ENCODE measurements around the gene C20orf204. TPM values are rescaled to one million over a fixed set of nuclear protein-coding genes. Genes with fewer than 3 reads are reported as not detected.

C20orf204 gene
- polyA plus RNA-seq, 12 donors, result 0.50 to 4.1 (median 0.78) TPM; not detected in 1

DNA sequence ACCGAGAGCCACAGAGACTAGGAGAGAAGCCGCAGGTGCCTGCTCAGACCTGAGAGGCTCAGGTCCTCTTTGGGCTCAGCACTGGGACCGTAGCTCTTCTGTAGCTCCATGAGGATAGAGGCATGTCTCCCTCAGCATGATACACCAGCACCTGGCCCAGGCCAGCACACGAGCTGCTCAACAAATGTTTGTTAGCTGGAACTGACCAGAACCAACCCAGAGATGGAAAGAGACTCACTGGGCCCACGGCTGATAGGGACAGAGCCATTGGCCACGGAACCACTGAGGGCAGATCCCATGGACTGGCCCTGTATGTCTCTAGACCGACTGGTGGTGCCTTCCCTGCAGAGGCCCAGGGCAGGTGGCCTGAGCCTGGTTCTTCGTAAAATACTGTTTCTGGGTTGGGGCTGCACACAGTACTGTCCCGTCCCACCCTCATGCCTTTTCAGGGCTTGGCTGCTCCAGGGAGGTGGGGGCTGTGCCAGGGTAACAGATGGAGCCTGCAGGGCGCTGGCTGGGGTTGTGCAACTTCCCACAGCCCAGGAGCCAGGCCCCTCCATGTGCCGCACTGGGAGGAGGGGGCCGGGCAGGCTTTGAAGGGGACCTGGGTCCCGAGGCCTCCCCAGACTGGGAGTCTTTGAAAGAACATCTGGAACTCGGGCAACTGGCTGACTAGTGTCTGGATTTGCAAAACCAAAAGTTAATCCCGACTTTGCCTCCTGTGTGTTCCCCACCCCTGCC lies 5.2 kb downstream of the C20orf204 start:
- no peak for DNase-seq

DNA sequence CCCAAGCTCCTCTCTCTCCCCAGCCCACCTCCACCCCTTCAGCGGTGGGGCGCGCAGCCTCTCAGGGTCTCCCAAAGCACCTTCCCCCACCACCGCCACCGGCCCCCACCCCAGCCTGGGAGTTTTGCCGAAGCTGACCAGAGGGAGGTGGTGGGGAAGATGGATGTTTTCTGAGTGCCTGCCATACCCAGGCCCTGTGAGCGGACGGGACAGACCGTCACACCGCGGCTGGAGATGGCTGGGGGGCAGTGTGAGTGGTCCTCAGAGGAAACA lies 5.7 kb downstream of the C20orf204 start:
- no peak for DNase-seq

DNA sequence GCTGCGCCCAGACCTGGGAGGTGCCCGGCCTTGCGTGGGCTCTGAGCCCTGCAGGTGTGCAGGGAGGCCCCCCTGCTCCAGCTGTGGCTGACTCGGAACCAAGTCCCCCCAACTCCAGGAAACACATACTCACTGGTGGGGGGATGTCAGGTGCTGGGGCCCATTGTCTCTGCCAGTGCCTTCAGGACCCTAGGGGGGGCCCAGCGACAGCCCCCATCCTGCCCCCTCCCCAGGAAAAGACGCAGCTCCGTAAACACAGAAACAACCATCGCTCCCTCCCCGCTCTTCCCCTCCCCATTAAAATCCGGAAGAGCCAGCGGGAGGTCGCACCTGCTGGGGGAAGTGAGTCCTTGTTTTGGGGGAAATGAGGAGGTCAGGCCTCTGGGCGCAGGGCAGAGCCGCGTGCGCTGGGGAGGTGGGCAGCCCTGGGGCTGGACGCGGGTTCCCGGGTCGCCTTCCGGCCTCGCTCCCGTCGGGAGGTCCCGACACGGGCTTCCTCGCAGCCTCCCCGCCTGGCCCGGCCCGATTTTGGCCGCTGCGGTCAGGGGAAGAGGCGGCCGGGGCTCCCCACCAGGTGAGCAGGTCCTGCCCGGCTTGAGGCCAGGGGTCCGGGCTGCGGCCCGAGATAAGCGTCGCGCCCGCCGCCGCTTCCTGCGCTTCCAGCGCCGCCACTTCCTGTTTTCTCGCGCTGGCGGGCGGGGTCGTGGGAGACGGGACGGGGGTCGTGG lies 6.2 kb downstream of the C20orf204 start:
- no peak for DNase-seq

DNA sequence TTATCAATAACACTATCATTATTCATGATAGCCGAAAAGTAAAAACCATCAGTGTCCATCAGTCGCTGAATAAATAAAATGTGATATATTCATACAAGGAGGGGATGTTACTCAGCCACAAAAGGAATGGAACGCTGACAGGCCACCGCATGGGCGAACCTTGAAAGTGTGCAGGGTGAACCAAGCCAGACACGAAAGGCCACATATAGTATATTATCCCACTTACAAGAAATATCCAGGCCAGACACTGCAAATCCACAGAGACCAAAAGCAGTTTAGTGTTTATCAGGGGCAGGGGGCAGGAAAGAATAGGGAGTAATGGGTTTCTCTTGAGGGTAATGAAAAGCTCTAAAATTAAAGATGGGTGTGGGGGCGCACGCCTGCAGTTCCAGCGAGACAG lies 7.8 kb downstream of the C20orf204 start:
- DNase-seq, result no peak

DNA sequence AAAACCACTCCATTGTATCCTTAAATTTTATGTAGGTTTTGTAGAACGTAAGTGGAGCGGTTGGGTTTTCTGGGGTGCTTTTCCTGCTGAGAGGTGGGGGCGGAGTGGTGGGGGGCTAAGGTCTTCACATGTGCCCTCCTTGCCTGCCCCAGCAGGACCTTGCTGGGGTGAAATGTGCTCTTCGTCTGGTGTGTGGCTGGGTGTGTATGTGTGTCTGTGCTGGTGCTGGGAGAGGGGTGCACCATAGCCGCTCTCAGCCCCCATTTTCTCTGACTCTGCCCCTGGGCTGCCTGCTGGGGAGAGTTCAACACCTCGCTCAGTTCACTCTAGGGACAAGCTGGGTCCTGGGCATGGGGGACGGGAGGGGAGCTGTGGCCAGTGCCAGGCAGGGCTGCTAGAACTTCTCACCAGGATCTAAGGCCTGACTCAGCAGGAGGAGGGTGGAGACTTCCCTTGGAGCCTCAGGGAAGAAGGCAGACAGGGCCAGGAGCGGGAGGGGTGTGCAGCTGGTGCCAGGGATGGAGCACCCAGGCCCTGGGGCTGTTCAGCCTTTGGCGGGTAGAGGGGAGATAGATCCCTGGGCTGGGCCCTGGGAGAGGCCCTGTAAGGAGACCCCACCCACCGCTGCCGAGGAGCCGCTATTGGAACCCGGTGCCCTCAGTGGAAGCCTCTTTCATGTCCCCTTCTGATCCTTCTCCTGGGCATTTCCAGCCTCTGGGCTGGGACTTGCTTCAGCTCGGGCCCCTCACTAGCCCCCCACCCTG lies 8.7 kb downstream of the C20orf204 start:
- no peak for DNase-seq

DNA sequence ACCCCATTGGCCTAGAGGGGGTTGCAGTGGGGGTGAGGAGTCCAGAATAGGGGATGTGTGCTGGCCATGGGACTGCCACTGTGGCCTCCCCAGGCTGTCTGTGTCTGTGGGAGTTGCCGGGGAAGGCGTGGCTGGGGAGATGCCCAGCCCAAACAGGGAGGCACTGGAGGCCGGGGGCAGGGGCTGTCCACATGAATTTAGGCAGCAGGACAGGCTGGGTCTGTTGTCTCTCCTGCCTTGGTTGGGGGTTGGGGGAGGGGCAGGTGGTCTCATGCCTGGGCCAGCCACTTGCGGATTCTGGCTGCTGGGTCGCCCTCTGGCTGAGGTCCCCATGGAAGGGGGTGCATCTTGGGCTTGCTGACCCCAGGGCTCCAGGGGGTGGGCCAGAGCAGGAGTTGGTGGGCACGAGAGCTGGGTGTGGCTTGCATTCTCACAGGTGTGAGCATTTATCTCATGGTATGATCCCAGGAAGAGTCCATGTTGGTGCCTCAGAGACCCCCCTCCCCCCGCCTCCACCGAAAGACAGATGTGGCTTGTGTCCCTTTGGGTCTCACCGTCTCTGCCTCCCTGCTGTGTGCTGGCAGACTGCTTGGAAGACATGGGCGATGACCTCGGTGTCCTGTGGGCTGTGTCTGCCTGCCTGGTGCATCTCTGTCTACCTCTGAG lies 9.5 kb downstream of the C20orf204 start:
- DNase-seq, result no peak

DNA sequence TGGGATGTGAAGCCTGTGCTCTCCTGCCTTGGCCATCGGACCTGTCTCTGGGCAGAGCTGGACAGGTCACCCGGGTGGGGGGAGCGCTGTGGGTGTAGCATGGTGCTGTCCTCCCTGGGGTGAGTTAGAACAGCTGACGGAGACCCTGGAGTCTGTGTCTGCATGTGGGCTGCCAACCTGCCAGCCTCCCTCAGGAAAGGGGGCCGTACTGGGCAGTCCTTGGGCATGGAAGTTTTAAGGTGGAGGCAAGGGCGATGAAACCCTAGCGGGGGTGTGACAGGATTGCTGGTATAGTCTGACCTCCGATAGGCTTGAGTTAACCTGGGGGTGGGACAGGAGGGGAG lies 11.0 kb downstream of the C20orf204 start:
- DNase-seq, result no peak

DNA sequence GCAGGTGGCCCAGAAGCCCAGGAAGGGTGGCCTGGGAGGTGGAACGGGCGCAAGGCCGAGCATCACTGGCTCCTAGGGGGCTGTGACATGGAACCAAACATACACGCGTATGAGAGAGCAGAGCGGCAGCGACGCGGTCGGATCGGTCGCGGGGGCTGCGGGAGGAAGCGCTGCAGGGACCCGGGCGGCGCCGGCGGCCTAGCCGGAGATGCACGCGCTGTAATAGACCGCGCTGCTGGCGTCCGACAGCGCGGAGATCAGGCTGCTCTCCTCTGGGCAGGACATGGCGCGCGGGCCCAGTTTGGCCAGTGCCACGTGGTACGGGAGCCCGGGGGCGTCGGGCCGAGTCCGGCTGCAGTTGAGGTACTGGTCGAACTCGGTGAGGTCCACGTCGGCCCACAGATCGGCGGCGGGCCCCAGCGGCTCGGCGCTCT lies 12.0 kb downstream of the C20orf204 start:
- no peak for DNase-seq

DNA sequence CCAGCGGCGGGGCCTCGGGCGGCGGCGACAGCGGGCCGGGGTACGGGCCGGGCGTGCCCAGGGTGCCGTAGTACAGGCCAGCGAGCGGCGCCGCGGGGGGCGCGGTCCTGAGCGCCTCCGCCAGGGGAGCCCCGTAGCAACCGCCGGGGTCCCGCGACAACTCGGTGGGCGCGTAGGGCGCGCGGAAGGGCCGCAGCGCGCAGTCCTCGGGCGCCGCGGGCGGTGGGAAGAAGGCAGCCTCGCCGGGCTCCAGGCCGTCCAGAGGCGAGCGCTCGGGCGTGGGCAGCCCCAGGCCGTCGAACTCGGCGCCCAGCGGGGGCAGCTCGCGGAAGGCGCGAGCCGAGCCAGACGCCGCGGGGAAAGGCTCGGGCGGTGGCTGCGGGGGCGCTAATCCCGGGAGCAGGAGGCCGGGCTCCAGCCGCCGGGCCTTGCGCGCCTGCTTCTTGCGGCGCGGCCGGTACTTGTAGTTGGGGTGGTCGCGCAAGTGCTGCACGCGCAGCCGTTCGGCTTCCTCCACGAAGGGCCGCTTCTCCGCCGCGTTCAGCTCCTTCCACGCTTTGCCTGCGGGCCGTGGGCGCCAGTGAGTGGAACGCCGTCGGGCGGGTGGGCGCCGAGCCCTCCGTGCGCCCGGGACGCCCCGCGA lies 12.5 kb downstream of the C20orf204 start:
- DNase-seq, result no peak

DNA sequence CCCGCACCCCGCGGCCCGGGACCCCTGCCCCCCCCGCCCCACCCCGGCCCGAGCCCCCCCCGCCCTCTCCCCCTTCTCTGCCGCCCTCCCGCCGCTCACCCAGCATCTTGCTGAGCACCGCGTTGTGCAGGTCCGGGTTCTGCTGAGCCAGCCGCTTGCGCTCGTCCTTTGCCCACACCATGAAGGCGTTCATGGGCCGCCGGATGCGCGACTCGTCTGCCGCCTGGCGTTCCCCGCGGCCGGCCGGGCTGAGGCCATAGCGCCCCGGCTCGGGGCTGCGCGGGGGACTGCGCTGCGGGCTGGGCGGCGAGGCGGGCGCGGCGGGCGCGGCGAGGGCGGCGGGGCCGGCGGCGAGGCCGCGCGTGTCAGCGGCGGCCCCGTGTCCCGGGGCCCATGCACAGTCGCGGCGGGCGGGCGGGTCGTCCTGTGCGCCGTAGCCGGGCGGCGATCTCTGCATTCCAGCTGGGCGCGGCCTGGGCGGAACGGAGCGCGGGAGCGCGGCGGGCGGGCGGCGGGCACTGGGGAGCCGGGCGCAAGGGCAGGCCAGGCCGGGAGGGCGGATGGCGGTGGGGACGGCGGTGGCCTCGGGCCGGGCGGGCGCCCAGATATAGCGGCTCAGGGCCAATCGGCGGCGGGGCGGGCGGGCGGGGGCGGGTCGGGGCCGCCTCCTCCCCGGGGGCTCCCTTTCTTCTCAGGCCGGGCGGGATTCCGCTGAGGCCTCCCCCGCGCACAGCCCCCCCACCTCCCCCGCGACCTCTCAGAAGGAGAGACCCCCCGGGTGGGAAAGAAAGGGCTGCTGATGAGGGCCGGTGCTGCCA lies 13.3 kb downstream of the C20orf204 start, which contains the start of gene SOX18:
Gene SOX18 (minus strand): TSS at position 580 of the 818 bp plus-strand sequence. CDS start 123 bp downstream, at position 457.
- no peak for DNase-seq

DNA sequence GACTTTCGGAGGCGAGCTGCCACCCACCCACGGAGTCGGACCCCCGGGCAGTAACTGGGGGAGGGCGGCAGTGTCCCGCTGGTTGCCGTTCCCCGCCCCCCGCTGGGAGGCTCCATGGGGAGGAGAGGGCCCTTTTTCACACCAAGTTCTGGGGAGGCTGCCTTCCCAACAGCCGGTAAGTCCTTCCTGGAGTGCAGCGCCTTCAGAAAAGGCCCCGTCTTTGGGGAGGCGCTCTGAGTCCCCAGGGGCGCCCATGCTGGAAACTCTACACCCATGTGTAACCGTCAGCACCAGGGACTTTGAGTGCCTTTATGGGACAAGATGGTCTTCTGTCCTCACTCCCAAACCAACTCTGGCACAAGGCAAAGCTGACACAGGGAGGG lies 13.9 kb downstream of the C20orf204 start:
- DNase-seq, result no peak

DNA sequence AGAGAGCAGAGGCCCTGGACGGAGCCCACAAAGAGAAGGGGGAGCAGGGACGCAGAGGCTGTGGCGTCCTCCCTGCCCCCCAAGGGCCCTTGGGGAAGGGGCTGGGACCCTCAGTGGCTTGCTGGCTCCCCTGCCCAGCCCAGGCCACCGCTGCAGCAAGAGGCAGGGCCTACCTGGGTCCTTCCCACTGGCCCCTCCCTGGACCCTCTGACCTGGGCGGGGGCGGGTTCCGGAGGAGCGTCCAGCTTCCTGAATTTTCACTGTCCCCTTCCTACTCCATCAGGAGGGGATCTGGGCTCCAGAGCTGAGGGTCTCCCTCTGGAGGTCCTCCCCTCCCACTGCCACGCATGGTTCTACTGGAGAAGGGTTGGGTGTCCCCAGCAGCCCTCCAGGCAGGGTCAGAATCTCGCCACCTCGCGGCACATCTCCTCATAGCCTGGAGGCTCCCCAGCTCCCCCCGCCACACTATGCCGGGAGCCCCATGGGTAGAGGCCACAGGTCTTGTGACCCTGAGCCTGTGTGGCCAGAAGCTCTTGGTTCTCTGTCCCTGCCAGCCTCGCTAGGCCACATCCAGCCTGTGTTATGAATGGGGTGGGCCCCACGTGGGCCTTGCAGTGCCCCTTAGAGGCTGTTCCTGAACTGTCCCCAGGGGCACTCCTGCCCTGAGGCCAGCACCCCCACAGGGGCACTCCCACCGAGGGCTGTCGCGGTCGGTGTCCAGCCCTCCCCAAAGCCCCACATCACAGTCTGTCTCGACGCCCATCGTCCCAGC lies 14.5 kb downstream of the C20orf204 start:
- DNase-seq, result no peak

DNA sequence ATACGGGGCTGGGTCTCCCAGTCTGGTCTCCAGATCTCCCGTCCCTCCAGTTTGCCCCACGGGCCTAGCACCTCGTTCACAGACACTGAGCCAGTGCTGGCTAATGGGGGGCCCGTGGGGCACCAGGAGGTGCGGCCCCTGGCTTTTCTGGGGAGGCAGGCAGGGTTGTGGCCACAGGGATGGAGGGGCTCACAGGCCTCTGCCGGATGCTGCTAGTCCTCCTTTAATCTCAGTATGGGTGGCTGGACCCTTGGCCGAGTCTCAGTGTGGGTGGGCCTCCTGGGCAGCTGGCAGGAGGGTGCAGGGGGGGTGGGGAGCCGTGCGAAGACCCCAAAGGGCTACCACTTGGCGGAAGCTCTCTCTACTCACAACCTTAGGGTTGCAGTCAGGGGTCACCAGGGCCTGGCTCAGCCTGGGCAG lies 15.1 kb downstream of the C20orf204 start:
- DNase-seq, result no peak

DNA sequence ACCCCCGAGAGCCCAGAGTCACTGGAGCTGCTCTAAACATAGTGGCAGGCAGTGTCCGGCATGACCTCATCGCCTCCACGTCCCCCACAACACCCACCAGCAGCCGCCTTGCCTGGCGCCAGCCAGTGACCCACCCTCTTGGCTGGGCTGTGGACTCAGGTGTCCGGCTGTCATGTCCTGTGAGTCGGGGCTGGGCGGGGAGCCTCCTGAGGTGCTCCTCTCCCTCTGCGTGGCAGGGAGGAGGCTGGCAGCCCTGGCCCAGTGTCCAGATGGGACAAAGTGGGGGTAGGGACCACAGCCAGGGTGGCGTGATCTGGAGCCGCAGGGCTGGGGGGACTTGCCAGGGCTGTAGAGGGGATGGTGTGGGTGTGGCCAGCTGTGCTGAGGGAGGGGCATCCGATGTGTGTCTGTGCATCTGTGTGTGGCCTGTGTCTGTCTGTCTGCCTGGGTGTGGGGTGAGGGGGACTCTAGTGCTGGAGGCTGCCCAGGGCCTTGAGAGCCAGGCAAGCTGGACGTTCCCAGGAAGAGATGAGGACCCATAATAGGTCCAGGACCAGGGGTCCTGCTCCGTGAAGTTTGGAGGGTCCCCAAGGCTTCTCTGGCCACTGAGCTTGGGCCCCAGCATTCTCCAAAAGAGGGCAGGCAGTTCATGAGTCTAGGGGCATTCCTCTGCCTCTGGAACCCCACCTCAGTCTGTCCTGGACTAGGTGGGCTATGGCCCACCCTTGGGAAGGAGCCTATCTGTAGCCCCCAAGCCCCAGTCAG lies 15.8 kb downstream of the C20orf204 start:
- DNase-seq, result no peak

DNA sequence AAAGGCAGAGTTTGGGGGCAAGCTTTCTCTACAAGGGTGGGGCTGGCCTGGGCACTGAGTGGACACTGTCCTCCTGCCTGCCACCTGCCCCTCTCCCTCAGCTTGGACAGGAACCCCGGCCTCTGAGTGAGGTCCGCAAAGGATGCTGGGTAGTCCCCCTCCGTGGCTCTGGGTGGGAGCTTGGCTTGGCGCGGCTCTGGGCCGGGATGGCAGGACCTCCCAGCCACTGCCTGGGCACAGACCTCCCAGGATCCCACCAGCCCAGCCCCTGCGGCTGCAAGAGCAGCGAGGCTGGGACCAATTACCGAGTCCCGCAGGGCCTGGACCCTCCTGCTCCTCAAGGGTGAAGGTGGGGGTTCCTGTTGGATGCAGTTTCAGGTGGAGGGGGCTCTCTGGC lies 16.3 kb downstream of the C20orf204 start:
- no peak for DNase-seq

DNA sequence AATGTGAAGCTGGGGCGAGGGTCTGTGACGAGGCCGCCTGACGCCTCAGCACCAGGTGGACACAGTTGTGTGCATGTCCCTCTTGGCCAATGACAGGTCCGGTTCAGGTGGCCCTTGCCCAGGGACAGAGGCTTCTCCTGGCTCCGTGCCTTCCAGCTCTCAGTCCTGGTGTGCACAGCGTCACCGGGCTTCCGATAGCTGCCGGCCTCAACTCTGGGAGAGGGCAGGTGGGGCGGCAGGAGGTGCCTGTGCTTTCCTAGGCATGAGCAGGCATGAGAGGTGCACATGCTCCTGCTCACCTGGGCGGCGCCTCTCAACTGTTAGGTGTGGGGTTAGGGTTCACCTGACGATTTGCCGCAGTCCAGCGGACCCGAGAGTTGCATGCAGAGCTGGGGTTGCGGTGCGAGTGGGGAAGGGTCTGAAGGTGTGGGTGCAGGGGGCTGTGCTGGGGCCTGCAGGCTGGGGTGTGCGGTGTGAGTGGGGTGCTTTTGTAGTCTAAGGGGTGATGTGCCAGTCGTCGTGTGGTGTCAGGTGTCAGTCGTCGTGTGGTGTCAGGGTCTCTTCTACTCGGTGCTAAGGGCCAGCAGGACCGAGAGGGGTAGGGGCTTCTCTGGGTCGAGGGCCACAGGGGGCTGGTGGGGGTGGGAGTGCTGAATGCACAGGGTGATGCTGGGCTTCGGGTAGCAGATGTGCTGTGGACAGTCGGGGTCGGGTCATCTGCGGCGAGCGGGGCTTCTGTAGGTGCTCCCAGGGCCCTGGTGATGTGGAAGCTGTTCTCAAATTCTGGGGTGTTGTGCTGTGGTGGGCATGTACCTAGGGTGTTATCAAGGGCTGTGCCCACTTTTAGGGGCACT lies 17.2 kb downstream of the C20orf204 start:
- no peak for DNase-seq

DNA sequence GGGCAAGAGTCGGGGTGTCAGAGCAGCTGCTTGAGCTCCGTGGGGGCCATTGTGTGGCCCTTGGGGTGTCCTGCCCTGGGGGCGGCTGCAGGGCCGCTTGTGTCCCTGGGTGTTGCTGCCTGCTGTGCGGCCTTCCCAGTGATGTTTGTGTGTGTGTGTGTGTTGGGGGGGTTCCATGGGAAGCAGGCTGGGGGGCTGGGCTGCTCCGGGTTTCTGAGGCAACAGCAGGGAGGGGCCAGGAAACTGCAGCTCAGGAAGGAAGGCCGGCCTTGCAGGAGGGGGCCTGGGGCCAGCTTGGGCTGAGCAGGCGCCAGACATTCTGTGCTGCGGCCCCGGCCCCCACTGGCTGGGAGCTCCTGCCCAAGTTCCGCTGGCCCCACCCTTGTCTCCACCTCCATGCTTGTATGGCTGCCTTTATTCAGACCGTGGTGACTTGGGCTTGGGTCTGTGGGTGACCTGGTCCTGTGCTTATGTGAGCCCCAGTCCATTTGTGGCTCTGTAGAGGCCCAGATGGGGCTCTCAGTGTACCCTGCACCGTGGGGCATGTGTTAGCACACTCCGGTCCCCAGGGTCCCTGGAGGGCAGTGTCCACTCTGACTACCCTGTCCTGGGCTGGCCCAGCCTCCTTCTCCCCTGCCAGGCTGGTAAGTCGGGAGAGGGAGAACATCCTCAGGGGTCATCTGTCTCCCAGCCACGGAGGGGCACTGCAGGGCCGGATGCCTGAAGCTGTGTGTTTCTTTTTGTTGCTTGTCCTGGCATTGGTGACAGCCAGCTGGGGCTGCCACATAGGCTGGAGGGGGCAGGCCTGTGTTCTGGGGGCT lies 18.1 kb downstream of the C20orf204 start:
- peak; percentile 50 for DNase-seq
